Kidney (tissue), 14 donors: ENCODE measurements around the gene ZNF718. TPM values are rescaled to one million over a fixed set of nuclear protein-coding genes. Genes with fewer than 3 reads are reported as not detected.
"Not testable (repeated sequence)": the region's sequence is repeated elsewhere in the genome, so short reads cannot be mapped to it uniquely, and the experiment has no call there.

ENCODE experiments used
- DNase-seq, 5 donors: peaks; one replicate each; pipeline ENCODE4 v3.0.0-alpha.2; 2013 to 2020
- FAIRE-seq: peaks from 2 replicates; lab custom pipeline; 2012; peaks lifted over from hg19 to GRCh38; lab: Jason Lieb, UNC
- H3K27ac ChIP-seq, 2 donors: one replicate each; pipeline ENCODE4 v1.7.0; 2013; ENCODE audit warnings: low read depth in 2 of 2, low read length in 2 of 2, inconsistent platforms in 1 of 2
- H3K27me3 ChIP-seq: one replicate; pipeline ENCODE4 v1.7.1; 2013; ENCODE audit warnings: low read length, inconsistent platforms; ENCODE audit not compliant: control insufficient read depth, insufficient read depth
- H3K36me3 ChIP-seq, 3 donors: one replicate each; pipeline versions ENCODE4 v1.7.0 to v1.7.1; 2013; ENCODE audit warnings: low read length in 3 of 3, control low read depth in 1 of 3, inconsistent platforms in 1 of 3; ENCODE audit not compliant: insufficient read depth in 3 of 3, control insufficient read depth in 2 of 3
- H3K4me1 ChIP-seq, 3 donors: one replicate each; pipeline versions ENCODE4 v1.7.0 to v1.7.1; 2013; ENCODE audit warnings: low read length in 3 of 3, inconsistent platforms in 1 of 3, low read depth in 1 of 3; ENCODE audit not compliant: control insufficient read depth in 2 of 3, insufficient read depth in 2 of 3
- H3K4me3 ChIP-seq, 3 donors: one replicate each; pipeline versions ENCODE4 v1.7.0 to v1.8.1; 2013; ENCODE audit warnings: low read length in 3 of 3, control low read depth in 1 of 3, inconsistent platforms in 1 of 3
- H3K9ac ChIP-seq, 3 donors: one replicate each; pipeline versions ENCODE4 v1.7.0 to v1.7.1; 2013; ENCODE audit warnings: low read length in 3 of 3, control low read depth in 1 of 3, inconsistent platforms in 1 of 3
- H3K9me3 ChIP-seq, 3 donors: one replicate each; pipeline versions ENCODE4 v1.7.0 to v1.7.1; 2013; ENCODE audit warnings: low read length in 3 of 3, control low read depth in 1 of 3, inconsistent platforms in 1 of 3; ENCODE audit not compliant: control insufficient read depth in 2 of 3, insufficient read depth in 1 of 3
- CTCF ChIP-seq: IDR thresholded peaks from 3 replicates; pipeline ENCODE4 v1.5.1; 2012; ENCODE audit warnings: mild to moderate bottlenecking, moderate library complexity, borderline replicate concordance; ENCODE audit not compliant: insufficient read depth; ENCODE audit errors: extremely low read depth
- intact Hi-C: fragments of 100-400 bp; cut with DNase I; formaldehyde crosslinking; loops from one replicate; pipeline ENCODE4 v1.11.1; 2022
- polyA plus RNA-seq: library from polyadenylated mRNA; stranded (reverse); fragments of 350-450 nt; fragmentation: Illumina TruSeq; extraction: RNeasy Lipid Tissue Mini Kit (QIAGEN cat#74804); gene quantifications from one replicate; pipeline ENCODE4 v1.2.3, GENCODE V29; 2014; ENCODE audit warnings: low read depth, low replicate concordance; ENCODE audit not compliant: insufficient read depth
- total RNA-seq: library from RNA; stranded (reverse); fragmentation: NEBNext Ultra II Directional; extraction: Animal tissue kit (Norgen Biotek cat#: 25700); gene quantifications from one replicate; pipeline ENCODE4 v1.2.1, GENCODE V29; 2021
- donor health status: control.
- donor health status: control.
- donor health status: control.
- donor health status: control.
- donor health status: control.
- donor health status: DM: yes; HTN: yes; CAD: no.
- donor health status: Normal renal cell carcinoma (clear cell type).

Gene ZNF718
- total and polyA plus RNA-seq, 2 donors from 2014 or later, result 1.7 to 10.3 TPM

GRCh38 chr4:205097-205756, 80.9 kb downstream of the ZNF718 start:
- TF ChIP-seq CTCF, result no peak
- DNase-seq (no peak), FAIRE-seq (no peak)
- H3K4me3 ChIP-seq, result no peak overlapping the region
- H3K36me3 ChIP-seq, result no peaks in the 10 kb centered on the region
- H3K27ac ChIP-seq, result no peak overlapping the region
- peaks cover 0 to 11% (median 3%) of the 10 kb centered on the region in 3 donors for H3K9me3 ChIP-seq
- intact Hi-C loops, result no loop called here
- H3K27me3 ChIP-seq, result no peaks in the 10 kb centered on the region
- no peak overlapping the region for H3K9ac ChIP-seq
- H3K4me1 ChIP-seq, result no peaks in the 10 kb centered on the region

- Histone ChIP-seq H3K4me3 (no peak overlapping the region), H3K9me3 (peaks cover 0 to 11% (median 3%) of the 10 kb centered on the region in 3 donors), H3K9ac (no peak overlapping the region), H3K27ac (no peak overlapping the region), H3K27me3 (no peaks in the 10 kb centered on the region), H3K4me1 (no peaks in the 10 kb centered on the region), H3K36me3 (no peaks in the 10 kb centered on the region)
- no peak for DNase-seq
- FAIRE-seq, result no peak
- TF ChIP-seq CTCF, result no peak
- intact Hi-C loops, result no loop called here
Measured at GRCh38 chr4:206054-206453, 81.8 kb downstream of the ZNF718 start.

- H3K9ac ChIP-seq, H3K36me3 ChIP-seq, H3K4me1 ChIP-seq, H3K9me3 ChIP-seq, H3K27me3 ChIP-seq, intact Hi-C loops, H3K27ac ChIP-seq, H3K4me3 ChIP-seq, FAIRE-seq: not testable (repeated sequence)
- DNase-seq, result peak in 1 of 5 donors; percentile 8
Measured at GRCh38 chr4:208416-209096, 84.3 kb downstream of the ZNF718 start.

GRCh38 chr4:211033-211511, 86.8 kb downstream of the ZNF718 start:
- H3K36me3 ChIP-seq, result no peaks in the 10 kb centered on the region
- DNase-seq, result no peak
- H3K9me3 ChIP-seq, result peaks cover 0 to under 1% (median 0%) of the 10 kb centered on the region in 3 donors
- TF ChIP-seq CTCF, result no peak
- no peak for FAIRE-seq
- no peaks in the 10 kb centered on the region for H3K27me3 ChIP-seq
- no peaks in the 10 kb centered on the region for H3K4me1 ChIP-seq
- H3K27ac ChIP-seq, result no peak overlapping the region
- intact Hi-C loops, result no loop called here
- no peak overlapping the region for H3K9ac ChIP-seq
- no peak overlapping the region for H3K4me3 ChIP-seq
